Measurements from ENCODE around the gene MAFB. TPM values are rescaled to one million over a fixed set of nuclear protein-coding genes. Genes with fewer than 3 reads are reported as not detected.

Gene MAFB
- total RNA-seq, 1 experiment from 2014 or later: 0.85 TPM

DNA sequence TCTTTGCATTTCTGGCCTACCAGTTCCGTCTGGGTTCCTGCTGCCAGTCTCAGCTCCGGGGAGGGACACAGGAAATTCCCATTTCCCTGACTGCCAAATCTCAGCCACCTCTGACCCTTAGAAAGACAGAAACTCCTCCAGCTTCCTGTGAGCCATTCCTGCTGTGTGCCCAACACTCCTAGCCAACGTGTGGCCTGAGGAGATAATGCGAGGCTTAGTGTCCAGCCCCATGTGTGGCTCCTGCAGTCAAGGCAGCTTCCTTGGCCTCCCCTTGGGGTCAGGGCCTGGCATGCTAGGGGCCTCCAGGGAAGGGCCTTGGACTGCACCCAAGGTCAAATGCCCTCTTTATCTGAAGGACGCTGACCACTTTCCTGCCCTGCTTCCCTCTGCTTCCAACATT lies 45.1 kb downstream of the MAFB start:
- Histone ChIP-seq H2BK20ac (ENCODE audit: low read depth, low read length, poor library complexity, severe bottlenecking) (no peak overlapping the region), H3K23me2 (ENCODE audit: insufficient read length, low read depth, low read length, poor library complexity, severe bottlenecking) (no peaks in the 10 kb centered on the region), H2BK15ac (ENCODE audit: low read depth, low read length) (no peak overlapping the region), H3K56ac (ENCODE audit: insufficient read length, low read depth, low read length) (no peak overlapping the region), H4K5ac (ENCODE audit: insufficient read length, low read depth, low read length) (no peak overlapping the region), H4K91ac (ENCODE audit: insufficient read length, low read depth, low read length) (no peak overlapping the region), H4K20me1 (ENCODE audit: control insufficient read depth, insufficient read depth, insufficient read length) (no peaks in the 10 kb centered on the region), H3K27me3 (ENCODE audit: insufficient read depth, low read length) (no peaks in the 10 kb centered on the region; the same call in 1 of the 2 replicates), H3K79me2 (ENCODE audit: insufficient read depth, low read length) (no peaks in the 10 kb centered on the region), H3K9ac (ENCODE audit: extremely low read depth, insufficient read length, low read length) (no peak overlapping the region), H2BK12ac (ENCODE audit: insufficient read length, low read depth, low read length) (no peak overlapping the region), H2AK5ac (ENCODE audit: insufficient read length, low read length) (no peak overlapping the region), H3K4me2 (ENCODE audit: insufficient read depth, insufficient read length, low read length) (no peak overlapping the region), H4K8ac (replicated peaks; ENCODE audit: insufficient read length, low read depth, low read length) (no peak overlapping the region), H2BK120ac (ENCODE audit: low read depth, low read length, poor library complexity, severe bottlenecking) (no peak overlapping the region), H3K27ac (ENCODE audit: insufficient read length, low read depth, low read length) (no peak overlapping the region), H3T11ph (ENCODE audit: low read length) (no peak overlapping the region), H3K79me1 (ENCODE audit: insufficient read depth, low read depth, low read length, poor library complexity, severe bottlenecking) (no peaks in the 10 kb centered on the region), H3K18ac (ENCODE audit: insufficient read length, low read depth, low read length) (no peak overlapping the region), H2BK5ac (ENCODE audit: insufficient read length, low read length) (no peak overlapping the region), H3K14ac (ENCODE audit: insufficient read depth, low read length) (no peak overlapping the region; the same call in 1 of the 2 replicates), H3K4ac (ENCODE audit: low read depth, low read length) (no peak overlapping the region), H2AFZ (ENCODE audit: low read length) (no peak overlapping the region), H3K9me3 (ENCODE audit: control insufficient read depth, low read depth, low read length) (no peaks in the 10 kb centered on the region), H3K4me1 (ENCODE audit: insufficient read depth, low read length) (no peaks in the 10 kb centered on the region), H3K23ac (ENCODE audit: insufficient read length, low read depth, low read length) (no peak overlapping the region)
- no peak for DNase-seq
- peaks cover 2% of the 10 kb centered on the region in 2 experiments; a peak in 1 of 4 replicates for H3K4me1 Mint-ChIP-seq
- no peaks in the 10 kb centered on the region; a peak in 2 of 5 replicates for H3K9me3 Mint-ChIP-seq
- H3K36me3 Mint-ChIP-seq (ENCODE audit: insufficient read depth in 1 of 3, low read depth in 3 of 3): no peaks in the 10 kb centered on the region; a peak in 1 of 7 replicates
- H3K27ac Mint-ChIP-seq: peak overlapping the region in 1 of 3 experiments; percentile 19; a peak in 1 of 7 replicates
- H3K27me3 Mint-ChIP-seq (ENCODE audit: low read depth): peaks cover 7% of the 10 kb centered on the region
- no peak overlapping the region for H3K4me3 Mint-ChIP-seq
- TF ChIP-seq, protein P1, sequence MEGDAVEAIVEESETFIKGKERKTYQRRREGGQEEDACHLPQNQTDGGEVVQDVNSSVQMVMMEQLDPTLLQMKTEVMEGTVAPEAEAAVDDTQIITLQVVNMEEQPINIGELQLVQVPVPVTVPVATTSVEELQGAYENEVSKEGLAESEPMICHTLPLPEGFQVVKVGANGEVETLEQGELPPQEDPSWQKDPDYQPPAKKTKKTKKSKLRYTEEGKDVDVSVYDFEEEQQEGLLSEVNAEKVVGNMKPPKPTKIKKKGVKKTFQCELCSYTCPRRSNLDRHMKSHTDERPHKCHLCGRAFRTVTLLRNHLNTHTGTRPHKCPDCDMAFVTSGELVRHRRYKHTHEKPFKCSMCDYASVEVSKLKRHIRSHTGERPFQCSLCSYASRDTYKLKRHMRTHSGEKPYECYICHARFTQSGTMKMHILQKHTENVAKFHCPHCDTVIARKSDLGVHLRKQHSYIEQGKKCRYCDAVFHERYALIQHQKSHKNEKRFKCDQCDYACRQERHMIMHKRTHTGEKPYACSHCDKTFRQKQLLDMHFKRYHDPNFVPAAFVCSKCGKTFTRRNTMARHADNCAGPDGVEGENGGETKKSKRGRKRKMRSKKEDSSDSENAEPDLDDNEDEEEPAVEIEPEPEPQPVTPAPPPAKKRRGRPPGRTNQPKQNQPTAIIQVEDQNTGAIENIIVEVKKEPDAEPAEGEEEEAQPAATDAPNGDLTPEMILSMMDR (conservative IDR thresholded peaks at IDR 0.05): no peak
- WGBS (ENCODE audit: extremely low coverage, insufficient read length, low lambda C conversion rate): no CpG with 5 or more reads among the region's 5 CpGs
